ENCODE measurements around the gene GPR183.

The GPR183 gene

DNA sequence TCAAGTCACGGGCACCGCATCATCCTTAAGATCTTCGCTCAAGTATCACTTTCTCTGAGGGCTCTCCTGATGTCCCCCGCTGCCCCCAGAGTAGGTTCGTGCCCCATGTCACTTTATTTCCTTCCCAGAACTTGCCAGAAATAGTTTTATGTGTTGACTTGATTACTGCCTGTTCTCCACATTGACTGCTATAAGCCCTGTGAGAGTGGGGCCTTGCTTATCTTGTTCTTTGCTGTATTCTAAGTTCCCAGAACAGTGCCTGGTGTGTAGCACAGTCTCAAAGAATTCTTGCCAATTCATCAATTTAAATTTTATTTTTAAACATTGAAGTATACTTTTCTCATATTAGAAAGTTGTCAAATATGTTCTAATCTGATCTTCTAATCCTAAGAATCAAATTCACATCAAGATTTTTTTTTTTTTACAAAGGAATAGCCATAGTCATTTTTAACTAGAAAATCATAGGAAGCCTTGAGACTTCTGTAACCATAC is 32.1 kb upstream of the GPR183 start:
- DNase-seq (ENCODE audit: low read depth in 3 of 3): no peak

- no peak for DNase-seq (ENCODE audit: low read depth in 3 of 3)
Observed at GRCh38 chr13:99335603-99336002, 28.4 kb upstream of the GPR183 start.

DNA sequence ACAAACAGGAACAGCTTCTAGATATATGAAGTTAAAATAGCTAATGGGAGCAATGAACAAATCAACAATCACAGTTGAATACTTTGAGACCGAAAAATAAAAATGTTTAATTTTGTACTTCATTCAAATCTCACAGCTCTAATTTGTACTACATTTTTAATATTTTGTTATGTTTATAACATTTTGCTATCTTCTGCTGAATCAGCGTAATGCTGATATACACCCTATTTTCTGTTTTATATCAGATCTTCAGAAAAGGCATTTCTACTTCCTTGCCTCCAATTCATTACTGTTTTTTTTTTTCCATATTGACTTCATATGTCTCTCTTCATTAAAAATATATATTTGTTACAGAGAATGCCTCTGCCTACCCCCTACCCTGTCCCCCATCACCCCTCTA is 27.9 kb upstream of the GPR183 start:
- no peak for DNase-seq (ENCODE audit: low read depth in 3 of 3)

GRCh38 chr13:99334221-99334620 is 27.0 kb upstream of the GPR183 start:
- no peak for DNase-seq (ENCODE audit: low read depth in 3 of 3)

- DNase-seq (ENCODE audit: low read depth in 3 of 3): no peak
Observed at GRCh38 chr13:99332456-99332855, 25.3 kb upstream of the GPR183 start.

GRCh38 chr13:99331881-99332293 is 24.7 kb upstream of the GPR183 start:
- no peak for DNase-seq (ENCODE audit: low read depth in 3 of 3)

- no peak for DNase-seq (ENCODE audit: low read depth in 3 of 3)
Observed at GRCh38 chr13:99330942-99331341, 23.7 kb upstream of the GPR183 start.

GRCh38 chr13:99329477-99329876 is 22.3 kb upstream of the GPR183 start:
- DNase-seq (ENCODE audit: low read depth in 3 of 3): no peak

GRCh38 chr13:99327761-99328160 is 20.6 kb upstream of the GPR183 start:
- no peak for DNase-seq (ENCODE audit: low read depth in 3 of 3)

DNA sequence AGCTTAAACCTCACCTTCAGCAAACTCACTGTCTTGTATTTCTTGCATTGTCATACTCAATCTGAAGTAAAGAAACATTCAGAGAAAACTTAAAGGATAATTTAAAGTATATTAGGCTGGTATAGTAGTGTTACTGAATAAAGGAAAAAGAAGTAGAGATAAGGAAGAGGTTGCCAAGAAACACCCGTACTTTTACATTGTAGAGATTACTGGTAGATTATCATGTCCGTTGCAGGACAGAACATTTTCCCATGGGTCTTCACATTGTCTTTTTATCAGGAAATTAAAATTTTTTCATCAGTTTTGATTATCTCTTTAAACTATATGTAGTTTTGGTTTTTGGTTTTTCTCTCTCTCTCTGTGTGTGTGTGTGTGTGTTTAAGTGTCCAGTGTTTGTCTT is 19.9 kb upstream of the GPR183 start:
- no peak for DNase-seq (ENCODE audit: low read depth in 3 of 3)

- no peak for DNase-seq (ENCODE audit: low read depth in 3 of 3)
Observed at GRCh38 chr13:99326012-99326411, 18.8 kb upstream of the GPR183 start.

- DNase-seq (ENCODE audit: low read depth in 3 of 3): no peak
Observed at GRCh38 chr13:99323488-99323887, 16.3 kb upstream of the GPR183 start.

DNA sequence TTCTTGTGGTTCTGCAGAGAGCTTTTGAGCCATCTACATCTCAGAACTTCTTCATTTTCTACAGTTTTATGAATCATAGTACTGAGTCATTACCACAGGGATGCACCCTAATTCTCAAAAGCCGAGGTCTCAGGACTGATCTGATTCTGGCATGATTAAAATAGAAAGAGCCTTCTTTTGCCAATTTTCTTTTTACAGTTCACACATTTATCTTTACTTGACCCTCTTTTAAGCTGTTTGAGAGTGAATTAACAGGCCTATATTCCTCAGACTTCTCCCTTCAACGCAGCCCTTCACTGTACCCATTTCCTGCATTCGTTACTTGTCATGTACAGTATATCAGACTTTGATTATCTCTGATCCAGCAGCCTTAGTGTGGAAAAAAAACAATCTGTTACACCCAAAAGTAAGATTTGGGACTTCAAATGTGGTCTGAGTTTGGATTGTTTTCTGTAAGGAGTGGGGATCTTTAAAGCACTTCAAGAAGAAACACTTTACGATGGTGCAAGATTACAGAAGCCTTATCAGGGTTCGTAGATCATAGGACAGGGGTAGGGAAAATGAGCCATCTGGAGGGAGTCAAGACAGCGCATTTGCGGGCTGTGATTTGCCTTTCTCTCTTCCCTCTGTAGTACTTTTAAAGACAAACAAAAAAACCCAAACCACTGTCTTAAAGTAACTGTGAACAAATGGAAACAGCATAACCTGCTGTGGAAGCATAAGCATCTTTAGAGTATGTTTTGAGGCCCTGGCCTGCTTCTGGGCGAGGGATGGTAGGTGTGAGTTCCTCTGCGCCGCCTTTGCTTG is 15.3 kb upstream of the GPR183 start:
- DNase-seq (ENCODE audit: low read depth in 3 of 3): no peak

DNA sequence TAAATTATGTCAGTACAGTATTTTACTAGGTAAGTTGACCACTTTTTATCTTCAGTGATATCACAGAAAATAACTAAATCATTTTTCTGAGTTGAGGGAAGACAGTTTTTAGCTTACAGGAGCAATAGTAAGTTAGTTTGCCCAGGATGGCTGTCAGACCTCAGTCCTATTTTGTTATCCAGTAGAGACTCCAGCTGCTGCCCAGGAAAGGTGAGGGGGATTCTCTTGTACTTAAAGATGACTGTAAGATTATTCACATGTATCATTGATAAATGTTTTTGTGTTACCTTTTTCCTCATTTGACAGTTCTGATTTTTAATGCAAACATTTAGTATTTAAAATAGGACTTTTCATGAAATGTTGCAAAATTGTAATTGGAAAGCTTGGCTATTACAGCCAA is 14.5 kb upstream of the GPR183 start:
- no peak for DNase-seq (ENCODE audit: low read depth in 3 of 3)

GRCh38 chr13:99320693-99321481 is 13.7 kb upstream of the GPR183 start:
- DNase-seq (ENCODE audit: low read depth in 3 of 3): no peak

GRCh38 chr13:99316657-99317256 is 9.6 kb upstream of the GPR183 start:
- no peak for DNase-seq (ENCODE audit: low read depth in 3 of 3)

- DNase-seq (ENCODE audit: low read depth in 3 of 3): no peak
Observed at GRCh38 chr13:99316224-99316623, 9.0 kb upstream of the GPR183 start.

DNA sequence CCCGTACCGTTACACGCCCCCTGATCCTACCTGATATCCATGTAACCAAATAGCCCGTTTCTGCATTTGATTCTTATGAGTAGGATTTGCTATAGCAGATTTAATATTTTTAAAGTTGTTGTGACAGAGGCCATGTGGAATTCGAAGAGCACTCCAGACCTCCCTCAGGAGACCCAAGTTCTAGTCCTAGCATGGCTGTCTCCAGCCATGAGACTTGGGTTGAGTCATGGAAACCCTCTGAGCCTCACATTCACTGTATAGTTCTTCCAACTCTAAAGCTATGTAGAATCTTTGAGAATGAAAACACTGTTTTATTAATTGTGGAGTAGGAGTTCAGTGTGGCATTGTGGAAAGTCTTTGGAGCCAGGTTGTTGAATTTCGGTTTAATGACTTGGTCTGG is 8.0 kb upstream of the GPR183 start:
- no peak for DNase-seq (ENCODE audit: low read depth in 3 of 3)

DNA sequence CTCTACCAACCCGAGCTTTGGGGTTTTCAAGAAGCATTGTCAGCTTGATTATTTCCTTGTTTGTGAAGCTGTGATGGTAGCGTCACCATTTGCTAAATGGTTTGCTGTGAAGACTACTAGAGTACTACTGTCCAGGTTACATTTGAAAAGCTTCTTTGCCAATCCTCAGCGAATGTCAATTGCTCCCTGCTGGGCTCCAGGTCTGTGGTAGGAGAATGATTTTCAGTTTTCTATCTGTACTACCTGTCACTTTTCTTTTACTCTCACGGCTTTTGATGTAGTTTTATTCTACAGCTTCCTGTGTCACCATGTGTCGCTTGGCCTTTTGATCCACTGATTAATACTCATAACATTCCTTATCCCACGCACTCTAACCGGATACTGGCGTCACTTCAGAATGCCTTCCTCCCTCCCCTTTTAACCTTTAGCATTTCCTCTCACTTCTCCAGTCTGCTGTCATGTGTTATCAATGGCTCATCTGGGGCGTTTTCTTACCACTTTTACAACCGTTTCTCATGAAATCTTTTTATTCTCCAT is 7.5 kb upstream of the GPR183 start:
- peak; percentile 61 to 67 (median 63) for DNase-seq (ENCODE audit: low read depth in 3 of 3)

- DNase-seq (ENCODE audit: low read depth in 3 of 3): no peak
Observed at GRCh38 chr13:99313941-99314340, 6.7 kb upstream of the GPR183 start.

- DNase-seq (ENCODE audit: low read depth in 3 of 3): no peak
Observed at GRCh38 chr13:99313501-99313900, 6.3 kb upstream of the GPR183 start.

DNA sequence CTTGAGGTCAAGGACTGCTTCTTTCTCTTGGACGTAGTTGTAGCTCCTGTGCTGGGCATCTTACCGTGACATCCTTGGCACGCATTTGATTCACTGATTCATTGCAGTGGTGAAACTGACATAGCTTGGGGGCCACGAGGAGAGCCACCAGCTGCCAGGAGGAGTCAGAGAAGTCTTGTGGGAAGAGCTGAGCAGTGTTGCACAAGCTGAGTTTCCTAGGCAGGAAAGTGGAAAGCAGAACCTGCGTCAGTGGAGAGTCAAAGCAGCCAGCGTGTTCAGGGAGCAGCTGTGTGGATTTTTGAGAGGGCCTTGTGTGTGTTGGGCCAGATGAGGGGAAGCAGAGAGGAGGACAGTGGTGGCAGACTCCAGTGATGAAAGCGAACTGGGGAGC is 5.3 kb upstream of the GPR183 start:
- no peak for DNase-seq (ENCODE audit: low read depth in 3 of 3)

Measured in stimulated activated CD4-positive, alpha-beta T cell treated with anti-CD3 and anti-CD28 coated beads, TNF-alpha, amount 100 ng/mL, for 24 hours (primary cell).